Embryonic facial prominence (tissue), 1 donor: ENCODE data around the gene PYGB.
"Not testable (repeated sequence)": the region's sequence is repeated elsewhere in the genome, so short reads cannot be mapped to it uniquely, and the experiment has no call there.

Experiments used
- DNase-seq: peaks from one replicate; pipeline ENCODE4 v3.0.0-alpha.2; 2016; ENCODE audit errors: extremely low spot score

Gene PYGB

DNA sequence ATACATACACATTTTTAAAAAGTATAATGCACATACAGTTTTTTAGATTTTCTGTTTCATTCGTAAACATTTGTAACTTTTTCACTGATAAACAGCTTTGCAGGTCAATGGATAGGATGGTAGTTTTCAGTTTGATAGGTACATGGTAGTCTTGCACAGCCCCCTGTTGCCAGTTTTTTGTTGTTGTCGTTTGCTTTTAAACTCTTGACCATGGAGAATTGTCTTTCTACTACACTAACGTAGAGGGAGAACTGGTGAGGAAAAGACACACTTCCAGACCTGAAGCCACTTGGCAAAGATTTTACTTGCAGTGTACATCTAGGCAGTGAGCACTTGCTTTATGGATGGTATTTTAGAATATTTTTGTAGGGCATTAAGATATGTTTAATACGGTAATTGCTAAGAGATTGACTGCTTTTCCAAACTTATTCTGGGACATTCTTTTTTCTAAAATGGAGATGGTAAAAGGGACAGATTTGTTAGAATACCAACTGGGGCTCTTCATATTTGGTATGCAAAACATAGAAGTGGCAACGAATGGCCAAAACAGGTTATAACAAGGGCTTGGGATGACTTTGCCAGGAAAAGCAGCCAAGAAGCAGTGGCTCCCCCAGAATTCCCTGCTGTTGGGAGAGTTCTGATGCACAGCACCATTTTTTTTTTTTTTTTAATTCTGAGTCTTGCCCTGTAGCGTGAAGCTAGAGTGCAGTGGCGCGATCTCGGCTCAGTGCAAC, 1.5 kb downstream of the PYGB start:
- no peak for DNase-seq

DNA sequence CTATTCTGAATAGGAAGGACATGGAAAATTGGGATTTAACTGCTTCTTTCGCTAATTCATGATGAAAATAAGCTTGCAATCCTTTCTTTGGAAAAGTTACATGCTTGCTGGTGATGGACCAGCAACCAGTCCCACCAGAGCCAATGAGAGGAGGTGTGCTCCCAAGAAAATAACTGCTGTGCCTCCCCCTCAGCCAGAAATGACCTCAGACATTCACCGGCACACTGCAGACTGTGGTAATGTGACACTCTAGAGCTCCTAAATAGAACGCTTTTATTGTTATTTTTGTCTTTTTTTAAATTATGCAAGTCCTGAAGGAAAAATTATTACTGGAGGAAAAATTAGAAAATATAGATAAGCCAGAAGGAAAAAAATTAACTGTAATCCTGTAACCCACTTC, 2.6 kb downstream of the PYGB start:
- no peak for DNase-seq

DNA sequence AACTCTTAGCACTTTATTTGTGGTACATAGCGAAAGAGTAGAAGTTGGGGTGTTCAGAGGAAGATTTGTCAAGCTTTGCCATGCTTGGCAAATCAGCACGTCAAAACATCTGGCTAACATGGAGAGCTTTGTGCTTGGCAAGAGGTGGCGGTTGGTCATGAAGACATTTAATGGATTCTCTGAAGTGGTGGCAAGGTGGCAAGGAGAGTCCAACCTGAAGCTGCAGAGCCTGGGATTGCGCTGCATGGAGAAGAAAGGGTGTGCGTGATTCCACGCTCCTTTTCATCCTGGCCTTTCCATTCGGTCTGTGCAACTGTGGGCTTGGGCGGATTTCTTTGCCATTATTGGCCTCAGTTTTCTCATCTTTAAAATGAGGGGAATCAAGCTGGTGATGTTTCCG, 3.1 kb downstream of the PYGB start:
- no peak for DNase-seq

DNA sequence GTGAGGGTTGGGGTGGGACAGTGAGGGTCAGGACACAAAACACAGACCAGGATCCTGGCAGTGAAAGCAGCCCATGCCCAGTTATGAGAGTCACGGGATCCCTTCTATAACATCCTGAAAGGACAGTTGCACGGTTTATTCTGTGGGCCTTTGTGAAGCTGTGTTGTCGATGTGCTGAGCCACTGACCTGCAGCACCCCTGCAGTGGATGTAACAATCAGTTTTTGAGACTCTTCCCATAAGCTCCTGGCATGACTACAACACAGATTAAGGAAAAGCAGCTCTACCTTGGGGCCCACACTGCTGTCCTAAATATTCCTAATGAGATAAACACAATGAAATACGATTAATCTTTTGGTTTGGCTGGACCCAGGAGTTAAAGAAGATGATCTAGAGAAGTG, 3.7 kb downstream of the PYGB start:
- no peak for DNase-seq

DNA sequence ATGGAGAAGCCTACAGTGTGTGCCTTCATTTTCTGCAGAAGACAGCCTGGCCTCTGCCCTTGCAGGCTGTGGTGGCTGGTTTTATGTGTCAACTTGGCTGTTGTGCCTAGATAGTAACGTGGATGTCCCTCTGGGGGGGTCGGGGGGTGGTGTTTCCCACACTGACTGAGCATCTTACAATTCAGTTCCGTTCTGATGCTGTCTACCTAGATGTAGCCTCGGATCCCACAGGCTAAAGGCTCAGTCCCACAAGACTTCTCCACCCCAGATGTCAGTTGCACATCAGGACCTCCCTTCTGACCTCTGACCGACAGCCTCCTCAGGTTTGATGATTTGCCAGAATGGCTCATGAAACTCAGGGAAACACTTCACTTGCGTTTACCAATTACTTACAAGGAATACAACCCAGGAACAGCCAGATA, 4.4 kb downstream of the PYGB start:
- DNase-seq: no peak

DNA sequence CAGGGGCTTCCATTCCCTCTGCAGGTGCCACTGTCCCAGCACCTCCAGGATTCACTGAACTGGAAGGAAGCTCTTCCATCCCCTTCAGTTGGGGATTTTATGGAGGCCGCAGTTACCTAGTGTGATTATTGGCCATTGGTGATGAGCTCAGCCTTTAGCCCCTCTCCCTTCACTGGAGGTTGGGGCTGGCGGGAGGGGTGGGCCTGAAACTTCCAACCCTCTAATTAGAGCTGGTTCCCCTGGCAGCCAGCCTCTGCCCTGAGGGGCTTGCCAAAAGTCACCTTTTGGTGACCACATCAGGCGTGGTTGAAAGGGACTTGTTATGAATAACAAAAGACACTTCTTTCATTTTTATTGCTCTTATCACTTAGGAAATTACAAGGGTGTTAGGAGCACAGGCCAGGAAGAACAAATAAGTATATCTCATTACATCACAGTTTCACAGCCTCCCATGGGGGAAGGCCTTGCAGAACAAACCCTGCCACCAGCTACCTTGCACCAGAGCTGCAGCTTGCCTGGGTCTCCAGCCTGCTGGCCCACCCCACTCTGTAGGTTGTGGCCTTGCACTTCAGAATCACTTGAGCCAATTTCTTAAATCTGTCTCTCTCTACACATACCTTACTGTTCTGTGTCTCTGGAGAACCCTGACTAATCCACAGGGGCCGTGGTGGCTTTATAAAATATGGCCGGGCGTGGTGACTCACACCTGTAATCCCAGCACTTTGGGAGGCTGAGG, 5.0 kb downstream of the PYGB start:
- DNase-seq: no peak

DNA sequence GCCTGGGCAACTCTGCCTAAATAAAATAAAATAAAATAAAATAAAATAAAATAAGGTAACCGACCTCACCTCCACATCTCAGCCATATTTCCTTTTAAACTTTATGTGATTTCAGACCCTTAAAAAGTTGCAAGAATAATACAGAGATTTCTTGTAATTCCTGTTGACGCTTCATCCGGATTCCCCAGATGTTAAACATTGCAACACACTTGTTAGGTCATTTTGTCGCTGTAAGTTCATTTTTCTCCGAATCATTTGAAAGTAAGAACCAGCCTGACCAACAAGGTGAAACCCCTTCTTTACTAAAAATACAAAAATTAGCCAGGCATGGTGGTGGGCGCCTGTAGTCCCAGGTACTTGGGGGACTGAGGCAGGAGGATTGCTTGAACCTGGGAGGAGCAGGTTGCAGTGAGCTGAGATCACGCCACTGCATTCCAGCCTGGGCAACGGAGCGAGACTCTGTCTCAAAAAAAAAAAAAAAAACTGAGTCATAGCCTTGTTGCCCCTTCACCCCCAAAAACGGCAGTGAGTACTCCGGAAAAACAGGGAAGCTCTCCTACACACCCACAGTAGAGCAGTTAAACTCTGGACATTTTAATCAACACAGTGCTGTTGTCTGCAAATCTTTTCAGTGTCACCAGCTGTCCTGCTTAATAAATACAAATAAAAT, 5.9 kb downstream of the PYGB start:
- no peak for DNase-seq

DNA sequence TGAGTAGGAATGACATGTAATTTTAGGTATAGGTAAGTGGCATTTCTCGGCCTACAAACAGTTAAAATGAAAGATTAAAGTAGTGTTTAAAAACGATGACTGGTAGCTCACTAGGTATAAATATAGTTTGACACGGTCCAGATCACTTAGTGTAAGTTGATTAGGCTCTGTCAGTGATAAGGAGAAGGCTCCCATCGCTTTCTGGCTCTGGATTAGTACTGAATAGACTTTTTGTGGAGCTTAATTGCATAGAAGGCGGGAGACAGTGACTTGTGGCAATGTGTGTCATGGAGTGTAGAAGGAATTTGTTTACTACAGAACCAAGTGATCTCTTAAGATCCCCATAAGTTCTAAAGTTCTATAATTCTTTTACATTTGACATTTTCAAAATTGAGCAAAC, 6.7 kb downstream of the PYGB start:
- no peak for DNase-seq

DNA sequence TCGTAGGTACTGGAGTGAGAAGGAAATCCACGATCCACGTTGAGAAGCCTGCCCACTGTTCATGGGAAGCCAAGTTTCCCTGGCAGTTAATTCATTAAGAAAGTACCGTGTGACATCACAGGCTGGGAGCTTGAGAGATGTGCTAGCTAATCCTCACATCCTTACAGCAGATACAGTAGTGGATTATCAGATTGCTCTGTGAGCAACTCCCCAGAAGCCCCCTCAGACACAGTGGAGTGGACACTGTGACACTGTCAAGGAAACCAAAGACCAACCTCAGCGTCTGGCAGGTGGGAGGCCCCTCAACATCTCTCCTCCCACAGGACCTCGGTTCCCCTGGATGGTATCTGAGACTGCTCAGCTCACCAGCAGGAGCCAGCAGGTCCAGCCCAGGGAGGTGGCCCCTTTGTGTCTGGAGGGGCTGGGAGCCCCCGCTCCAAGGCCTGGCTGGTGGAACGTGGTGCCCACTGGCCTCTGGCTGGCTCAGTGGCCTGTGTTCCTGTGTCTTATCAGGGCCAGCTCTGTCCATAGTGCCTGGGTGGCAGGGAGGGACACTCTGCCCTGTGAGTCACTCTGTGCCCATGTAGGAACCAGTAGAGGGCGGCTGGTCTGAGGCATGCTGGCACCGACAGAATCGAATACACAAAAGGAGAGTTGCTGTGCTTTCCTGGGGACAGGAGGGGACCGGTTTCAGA, 7.2 kb downstream of the PYGB start:
- no peak for DNase-seq

DNA sequence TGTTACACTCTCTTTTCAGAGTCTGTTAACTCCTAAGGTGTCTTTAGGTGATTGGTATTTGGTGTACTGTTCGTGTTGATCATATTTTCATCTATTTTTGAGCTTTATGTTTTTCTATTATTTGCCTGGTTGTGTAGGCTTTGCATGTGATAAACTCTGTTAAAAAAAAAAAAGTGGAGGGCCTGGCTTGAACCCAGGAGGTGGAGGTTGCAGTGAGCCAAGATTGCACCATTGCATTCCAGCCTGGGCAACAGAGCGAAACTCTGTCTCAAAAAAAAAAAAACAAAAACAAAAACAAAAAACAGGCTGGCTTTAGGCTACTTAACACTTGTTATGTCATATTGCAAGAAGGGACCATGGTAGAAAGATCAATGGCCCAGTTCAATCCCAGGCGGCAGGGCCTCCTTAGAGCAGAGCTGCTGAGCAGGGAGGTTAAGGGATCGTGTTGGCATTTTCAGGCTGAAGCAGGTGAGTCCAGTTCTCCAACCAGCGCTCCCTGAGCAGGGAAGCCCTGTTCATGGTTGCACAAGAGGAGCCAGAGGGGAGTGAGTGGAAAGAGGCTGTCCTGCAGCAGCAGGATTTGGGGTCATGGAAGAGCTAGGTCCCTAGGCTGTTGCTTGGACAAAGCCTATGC, 8.5 kb downstream of the PYGB start:
- no peak for DNase-seq

DNA sequence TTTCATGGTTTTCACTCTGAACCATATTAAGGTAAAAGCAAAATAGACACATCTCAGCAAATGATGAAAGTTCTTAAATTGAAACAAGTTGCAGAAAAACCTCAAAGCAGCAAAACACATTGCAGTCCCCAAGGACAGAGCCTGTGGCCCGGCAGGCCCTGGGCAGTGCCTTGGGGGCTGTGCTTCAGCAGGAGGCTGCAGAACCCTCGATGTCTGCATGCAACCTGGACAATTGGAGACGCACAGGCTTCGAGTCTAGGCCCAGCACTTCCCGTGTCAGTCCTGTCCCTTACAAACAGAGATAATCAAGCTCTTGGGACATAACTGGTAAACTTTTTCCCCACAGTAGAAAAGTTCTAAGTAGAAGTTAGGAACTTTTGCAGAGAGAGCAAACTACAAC, 9.2 kb downstream of the PYGB start:
- DNase-seq: no peak

DNA sequence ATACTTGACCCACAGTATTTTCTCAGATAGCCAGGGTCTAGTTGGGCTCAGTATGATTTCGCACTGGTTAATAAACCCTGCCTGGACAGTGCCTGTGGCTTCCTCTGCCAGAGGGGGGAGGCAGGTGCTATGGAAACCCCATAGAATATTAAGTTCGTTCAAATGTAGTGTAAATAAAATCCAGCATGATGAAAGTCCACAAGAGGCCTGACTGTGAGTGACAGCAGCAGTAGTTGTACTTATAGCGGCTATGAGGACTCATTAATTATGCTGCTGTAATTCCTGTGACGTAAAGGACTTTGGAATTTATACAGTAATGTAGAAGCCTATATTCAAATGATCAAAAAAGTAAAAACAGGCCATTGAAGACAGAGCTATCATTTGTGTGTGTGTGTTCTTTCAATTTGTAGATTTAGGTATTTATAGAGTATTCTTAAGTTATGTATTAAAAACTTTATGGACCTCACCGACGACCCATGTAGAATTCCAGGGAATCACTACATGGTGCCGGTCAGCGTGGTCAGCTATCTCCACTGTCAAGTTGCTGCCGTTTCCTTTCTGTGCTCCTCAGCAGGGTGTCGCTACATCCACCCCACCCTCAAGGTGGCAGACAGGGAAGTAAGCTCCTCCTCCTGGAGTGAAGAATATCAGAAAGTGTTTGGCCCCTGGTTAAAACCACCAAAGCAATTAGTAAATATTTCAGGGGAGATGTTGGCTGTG, 10.0 kb downstream of the PYGB start:
- DNase-seq: no peak

DNA sequence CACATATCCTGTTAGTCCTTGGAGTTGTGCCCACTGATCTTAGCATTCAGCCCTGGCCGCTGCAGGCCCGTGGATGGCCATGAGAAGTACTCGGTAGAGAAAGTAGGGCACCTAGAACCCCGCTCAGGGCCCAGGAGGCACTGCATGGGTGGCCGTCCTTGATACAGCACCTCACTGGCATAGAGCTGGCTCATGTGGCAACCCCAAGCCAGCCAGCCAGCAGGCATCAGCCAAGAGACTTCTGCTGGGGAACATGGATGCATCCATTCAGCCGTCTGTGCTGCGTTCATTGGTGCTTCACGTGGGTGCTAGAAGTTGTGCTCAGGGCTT, 10.6 kb downstream of the PYGB start:
- DNase-seq: no peak

DNA sequence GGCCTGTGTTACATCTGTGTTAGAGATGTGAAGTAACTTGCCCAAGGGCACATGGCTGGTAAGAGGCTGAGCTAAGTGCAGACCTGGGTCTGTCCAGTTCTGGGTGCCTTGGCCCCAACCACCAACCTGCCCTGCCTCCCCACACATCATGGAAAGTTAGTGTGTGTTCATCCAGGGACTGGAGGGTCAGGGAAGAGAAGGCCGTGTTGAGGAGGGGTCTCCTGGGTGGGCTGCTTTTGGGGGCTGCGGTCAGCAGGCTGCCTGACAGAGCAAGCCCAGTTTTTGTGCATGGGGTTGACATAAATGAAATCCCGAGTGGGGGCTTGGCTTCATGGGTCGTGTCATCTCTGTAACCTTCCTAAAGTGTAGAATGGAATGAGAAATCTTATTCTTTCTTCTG, 10.9 kb downstream of the PYGB start:
- no peak for DNase-seq

DNA sequence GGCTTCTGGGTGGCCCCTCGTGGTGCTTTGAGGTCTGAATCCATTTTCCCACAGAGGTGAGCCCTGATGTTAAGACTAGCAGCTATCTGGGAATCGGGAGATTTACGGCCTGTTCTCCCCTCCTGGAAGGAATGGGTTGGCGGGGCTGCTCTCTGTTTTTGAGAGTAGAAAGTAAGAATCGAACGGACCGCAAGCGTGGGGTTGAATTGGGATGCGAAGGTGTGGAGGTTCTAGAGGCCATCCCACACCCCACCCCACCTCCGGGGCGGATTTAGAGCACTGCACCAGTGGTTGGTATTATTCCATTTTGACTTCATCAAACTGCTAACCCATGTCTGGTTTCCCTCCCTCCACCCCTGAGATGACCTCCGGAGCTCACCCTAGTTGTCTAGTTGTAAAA, 11.5 kb downstream of the PYGB start:
- no peak for DNase-seq

DNA sequence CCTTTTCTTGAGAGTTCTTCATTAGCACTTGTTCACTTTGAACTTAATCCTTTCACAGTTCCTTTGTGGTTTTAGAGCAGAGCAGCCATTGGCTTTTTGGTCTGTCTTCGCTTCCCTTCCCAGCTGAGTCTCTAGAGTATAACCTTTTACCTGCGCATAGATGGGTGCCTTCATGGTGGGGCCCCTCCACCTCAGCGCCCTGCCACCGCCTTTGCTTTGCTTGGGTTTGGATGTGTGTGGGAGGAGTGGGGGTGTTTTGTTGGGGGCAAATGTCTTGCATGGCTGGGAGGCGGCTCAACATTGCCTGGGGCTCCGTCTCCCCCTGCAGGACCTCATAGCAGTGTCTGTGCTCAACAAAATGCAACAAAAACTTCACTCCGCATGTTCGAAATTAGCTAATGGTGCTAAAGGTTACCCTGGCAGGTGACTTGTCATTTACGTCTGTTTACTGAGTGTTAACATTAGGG, 11.9 kb downstream of the PYGB start:
- DNase-seq: no peak

DNA sequence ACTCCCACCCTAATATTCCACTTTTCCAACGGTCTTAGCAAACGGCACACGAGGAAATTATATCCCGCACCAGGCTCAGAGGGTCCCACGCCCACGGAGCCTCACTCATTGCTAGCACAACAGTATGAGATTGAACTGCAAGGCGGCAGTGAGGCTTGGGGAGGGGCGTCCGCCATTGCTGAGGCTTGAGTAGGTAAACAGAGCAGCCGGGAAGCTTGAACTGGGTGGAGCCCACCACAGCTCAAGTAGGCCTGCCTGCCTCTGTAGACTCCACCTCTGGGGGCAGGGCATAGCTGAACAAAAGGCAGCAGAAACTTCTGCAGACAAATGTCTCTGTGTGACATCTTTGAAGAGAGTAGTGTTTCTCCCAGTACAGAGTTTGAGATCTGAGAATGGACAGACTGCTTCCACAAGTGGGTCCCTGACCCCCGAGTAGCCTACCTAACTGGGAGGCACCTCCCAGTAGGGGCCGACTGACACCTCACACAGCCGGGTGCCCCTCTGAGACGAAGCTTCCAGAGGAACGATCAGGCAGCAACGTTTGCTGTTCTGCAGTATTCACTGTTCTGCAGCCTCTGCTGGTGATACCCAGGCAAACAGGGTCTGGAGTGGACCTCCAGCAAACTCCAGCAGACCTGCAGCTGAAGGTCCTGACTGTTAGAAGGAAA, 13.0 kb downstream of the PYGB start:
- DNase-seq: not testable (repeated sequence)

DNA sequence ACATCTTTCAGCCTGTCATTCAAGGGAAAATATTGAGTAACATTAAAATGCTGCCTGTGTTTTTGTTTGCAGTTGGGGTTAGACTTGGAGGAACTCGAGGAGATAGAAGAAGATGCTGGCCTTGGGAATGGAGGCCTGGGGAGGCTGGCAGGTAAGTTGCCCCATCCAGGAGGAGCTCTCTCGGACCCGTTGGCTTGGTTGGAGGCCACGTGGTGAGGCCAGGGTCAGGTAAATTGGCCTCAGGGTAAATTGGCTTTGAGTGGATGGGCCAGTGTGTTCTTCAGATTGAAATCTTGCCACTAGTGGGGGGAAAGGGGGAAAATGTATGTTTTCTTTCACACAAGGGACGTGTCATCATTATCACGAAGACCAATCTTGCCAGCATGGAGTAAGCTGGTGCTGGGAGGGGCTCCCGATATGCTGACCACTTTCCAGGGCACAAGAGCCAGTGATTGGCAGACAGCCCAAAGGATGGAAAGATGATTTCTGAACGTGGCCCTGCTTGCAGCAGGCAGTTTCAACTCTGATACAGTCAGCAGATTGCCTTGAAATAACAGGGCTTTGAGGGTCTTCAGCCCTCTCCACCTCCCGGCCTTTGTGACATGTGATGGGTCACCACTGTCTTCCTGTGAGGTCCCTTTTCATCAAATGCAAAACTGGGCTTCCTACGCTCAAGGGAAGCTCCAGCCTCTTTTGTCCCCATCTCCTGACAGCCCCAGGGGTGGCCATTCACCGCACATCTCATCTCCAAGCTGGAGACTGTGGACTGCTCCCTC, 21.4 kb downstream of the PYGB start:
- no peak for DNase-seq

DNA sequence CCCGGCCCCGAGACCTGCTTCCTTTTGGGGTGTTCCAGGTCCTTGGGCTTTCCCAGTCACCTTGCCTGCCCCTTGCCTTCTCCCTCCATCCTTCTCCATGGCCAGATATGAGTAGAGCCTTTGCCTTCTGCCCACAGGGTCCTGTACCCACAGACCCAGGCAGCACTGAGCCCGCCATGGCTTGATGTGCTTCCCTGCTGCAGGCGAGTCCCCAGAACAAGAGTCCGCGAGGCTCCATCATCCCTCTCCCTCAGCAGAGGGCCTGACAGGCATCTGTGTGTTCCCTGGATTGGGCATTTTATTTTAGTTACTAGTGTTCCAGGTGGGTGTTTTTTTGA, 21.9 kb downstream of the PYGB start:
- DNase-seq: no peak

DNA sequence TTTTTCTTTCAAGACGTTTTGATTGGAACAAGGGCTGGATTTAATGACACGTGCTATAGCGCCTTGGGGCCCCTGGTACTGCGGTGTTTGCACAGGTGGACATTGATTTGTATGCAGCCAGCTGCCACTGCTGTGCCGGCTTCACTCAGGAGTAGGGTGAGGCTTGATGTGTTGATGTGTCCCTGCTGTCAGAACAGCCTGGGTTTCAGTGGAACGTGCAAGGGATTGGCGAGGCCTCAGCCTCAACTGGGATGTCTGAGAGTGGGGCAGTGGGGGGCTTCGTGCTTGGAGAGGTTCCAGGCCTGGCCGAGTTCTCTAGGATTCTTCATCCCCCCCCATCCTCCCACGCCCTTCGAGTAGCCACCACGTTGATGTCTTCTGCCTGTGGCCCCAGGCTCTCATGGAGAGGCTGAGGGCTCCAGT, 23.0 kb downstream of the PYGB start:
- no peak for DNase-seq
